GM12872 (cell line): Measurements from ENCODE around the gene UBR7.
A peak's percentile ranks its signal among the peaks of the same experiment; 100 is the strongest.

Source experiments
- TF ChIP-seq, protein P1 (sequence below): IDR thresholded peaks from 3 replicates; pipeline ENCODE4 v1.5.1; 2011; ENCODE audit warnings: low read depth, mild to moderate bottlenecking, low read length, moderate library complexity; ENCODE audit not compliant: insufficient read depth

UBR7 gene

GRCh38 chr14:93206793-93207467, at the start of gene UBR7, which contains the start of gene GON7:
Gene UBR7 (plus strand): TSS chr14:93207256. CDS start chr14:93207292, 36 bp downstream.
Gene GON7 (minus strand): TSS chr14:93207065. CDS start chr14:93207037, 28 bp downstream.
- TF ChIP-seq, protein P1, sequence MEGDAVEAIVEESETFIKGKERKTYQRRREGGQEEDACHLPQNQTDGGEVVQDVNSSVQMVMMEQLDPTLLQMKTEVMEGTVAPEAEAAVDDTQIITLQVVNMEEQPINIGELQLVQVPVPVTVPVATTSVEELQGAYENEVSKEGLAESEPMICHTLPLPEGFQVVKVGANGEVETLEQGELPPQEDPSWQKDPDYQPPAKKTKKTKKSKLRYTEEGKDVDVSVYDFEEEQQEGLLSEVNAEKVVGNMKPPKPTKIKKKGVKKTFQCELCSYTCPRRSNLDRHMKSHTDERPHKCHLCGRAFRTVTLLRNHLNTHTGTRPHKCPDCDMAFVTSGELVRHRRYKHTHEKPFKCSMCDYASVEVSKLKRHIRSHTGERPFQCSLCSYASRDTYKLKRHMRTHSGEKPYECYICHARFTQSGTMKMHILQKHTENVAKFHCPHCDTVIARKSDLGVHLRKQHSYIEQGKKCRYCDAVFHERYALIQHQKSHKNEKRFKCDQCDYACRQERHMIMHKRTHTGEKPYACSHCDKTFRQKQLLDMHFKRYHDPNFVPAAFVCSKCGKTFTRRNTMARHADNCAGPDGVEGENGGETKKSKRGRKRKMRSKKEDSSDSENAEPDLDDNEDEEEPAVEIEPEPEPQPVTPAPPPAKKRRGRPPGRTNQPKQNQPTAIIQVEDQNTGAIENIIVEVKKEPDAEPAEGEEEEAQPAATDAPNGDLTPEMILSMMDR: peak; percentile 26; the same call in 1 of the 3 replicates

DNA sequence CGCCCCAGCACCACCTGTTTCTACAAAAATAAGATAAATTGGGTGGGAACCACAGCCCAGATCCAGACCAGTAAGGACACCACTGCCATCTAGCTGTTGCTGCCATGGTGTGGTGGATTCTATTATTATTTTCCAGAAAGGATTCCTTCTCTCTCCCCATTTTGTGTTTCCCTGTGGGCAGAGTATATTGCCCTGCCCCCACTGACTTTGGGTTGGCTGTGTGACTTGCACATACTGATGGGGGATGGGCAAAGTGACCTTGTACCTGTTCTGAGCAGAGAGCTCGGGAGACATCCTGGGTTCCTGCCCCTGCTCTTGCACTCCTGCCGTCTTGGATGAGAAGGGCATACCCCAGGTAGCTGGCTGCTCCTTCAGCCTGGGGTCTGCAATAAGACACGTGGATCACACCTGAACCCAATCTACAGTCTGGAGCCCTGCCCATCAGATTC, 46.7 kb upstream of the UBR7 start:
- TF ChIP-seq, protein P1: peak; percentile 52; the same call in 2 of the 3 replicates

DNA sequence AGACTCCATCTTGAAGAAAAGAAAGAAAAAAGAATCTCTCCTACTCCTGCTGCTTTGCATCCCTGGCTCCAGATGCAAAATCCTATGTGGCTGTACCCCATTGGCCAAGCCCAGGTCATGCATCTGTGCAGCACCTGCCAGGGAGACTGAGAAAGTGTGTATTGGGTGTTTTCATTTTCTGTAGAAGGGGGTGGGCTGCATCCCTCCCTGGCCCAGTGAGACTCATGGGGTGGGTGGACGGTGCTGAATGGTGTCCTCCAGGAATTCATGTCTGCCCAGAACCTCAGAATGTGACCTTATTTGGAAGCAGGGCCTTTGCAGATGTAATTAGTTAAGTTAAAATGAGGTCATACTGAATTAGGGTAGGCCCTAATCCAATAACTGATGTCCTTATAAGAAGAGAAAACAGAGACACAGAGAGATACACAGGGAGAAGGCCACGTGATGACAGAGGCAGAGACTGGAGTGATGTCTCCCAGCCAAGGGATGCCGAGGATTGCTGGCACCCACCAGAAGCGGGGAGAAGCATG, 45.6 kb upstream of the UBR7 start:
- TF ChIP-seq, protein P1: no peak

DNA sequence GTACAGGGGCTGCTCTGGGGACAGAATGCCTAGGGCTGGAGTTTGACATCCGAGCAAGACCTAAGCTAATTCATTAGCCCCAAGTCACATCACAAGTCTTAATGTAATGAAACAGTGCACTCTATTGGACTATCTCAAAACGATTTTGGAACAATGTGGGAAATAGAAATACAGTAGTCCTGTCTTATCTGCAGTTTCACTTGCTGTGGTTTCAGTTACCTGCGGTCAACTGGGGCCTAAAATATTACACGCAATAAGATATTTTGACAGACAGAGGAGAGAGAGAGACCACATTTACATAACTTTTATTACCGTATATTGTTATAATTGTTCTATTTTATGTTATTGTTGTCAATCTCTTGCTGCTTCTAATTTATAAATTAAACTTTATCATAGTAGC, 43.5 kb upstream of the UBR7 start:
- TF ChIP-seq, protein P1: peak; percentile 33; the same call in 1 of the 3 replicates

DNA sequence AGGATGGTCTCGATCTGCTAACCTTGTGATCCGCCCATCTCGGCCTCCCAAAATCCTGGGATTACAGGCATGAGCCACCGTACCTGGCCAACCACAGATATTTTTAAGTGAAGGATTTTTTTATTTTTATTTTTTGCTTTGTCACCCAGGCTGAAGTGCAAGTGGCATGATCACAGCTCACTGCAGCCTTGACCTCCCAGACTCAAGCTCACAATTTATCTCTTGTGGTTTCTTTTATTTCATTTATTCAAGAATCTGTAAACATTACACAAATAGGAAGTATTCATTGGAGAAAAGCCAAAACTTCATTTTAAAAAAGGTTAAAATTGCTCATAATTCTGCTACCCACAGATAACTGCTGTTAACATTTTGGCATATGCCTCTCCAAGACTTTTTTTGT, 35.7 kb upstream of the UBR7 start:
- TF ChIP-seq, protein P1: no peak

DNA sequence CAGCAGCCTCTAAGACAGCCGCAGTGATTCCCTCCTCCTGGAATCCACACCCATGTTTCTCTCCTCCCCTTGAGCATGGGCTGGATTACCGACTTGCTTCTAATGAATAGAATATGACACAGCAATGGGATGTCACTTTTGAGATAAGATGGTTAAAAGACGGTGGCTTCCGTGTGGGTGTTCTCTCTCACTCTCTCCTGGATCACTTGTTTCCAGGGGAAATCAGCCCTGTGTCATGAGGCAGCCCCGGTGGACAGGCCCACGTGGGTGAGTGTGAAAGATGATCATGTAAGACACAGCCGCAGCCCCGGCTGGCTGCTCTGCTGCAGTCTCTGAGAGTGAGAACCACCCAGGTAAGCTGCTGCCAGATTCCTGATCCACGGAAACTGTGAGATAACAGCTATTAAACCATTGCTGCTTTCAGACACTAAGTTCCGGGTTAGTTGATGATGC, 33.1 kb upstream of the UBR7 start:
- TF ChIP-seq, protein P1: no peak

DNA sequence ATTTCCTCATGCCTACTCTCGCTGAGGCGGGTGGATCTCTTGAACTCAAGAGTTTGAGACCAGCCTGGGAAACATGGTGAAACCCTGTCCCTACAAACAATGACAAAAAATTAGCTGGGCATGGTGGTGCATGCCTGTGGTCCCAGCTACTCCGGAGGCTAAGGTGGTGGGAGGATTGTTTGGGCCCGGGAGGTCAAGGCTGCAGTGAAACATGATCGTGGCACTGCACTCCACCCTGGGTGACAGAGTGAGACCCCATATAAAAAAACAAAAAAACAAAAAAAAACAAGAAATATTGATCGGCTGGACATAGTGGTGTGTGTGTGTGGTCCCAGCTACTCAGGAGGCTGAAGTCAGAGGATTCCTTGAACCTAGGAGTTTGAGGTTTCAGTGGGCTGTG, 31.6 kb upstream of the UBR7 start:
- TF ChIP-seq, protein P1: no peak
